GM12874 (cell line): Measurements from ENCODE around the gene NUDT13.

Experiments used
- TF ChIP-seq, protein P1 (sequence below): IDR thresholded peaks from 2 replicates; pipeline ENCODE4 v1.5.1; 2011; ENCODE audit warnings: low read depth, mild to moderate bottlenecking, control low read depth, low read length, moderate library complexity; ENCODE audit not compliant: insufficient read depth

The NUDT13 gene

DNA sequence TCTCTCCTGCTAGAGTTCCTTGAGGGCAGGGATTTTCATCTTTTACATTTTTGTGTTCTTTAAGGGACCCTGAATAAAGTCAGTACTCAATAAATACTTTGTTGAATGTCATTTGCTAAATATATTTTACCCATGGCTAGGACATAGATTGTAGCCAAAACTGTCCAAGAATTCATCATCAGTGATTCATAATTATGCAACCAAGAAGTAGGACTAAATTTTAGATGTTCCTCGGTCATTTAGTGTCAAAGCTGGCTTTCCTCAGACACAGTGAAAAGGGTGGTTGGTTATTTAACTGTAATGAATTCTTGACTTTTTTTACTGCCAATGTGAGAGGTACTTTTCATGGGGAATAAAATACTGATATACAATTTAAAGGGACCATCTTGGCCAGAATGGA lies 3.3 kb downstream of the NUDT13 start:
- TF ChIP-seq, protein P1, sequence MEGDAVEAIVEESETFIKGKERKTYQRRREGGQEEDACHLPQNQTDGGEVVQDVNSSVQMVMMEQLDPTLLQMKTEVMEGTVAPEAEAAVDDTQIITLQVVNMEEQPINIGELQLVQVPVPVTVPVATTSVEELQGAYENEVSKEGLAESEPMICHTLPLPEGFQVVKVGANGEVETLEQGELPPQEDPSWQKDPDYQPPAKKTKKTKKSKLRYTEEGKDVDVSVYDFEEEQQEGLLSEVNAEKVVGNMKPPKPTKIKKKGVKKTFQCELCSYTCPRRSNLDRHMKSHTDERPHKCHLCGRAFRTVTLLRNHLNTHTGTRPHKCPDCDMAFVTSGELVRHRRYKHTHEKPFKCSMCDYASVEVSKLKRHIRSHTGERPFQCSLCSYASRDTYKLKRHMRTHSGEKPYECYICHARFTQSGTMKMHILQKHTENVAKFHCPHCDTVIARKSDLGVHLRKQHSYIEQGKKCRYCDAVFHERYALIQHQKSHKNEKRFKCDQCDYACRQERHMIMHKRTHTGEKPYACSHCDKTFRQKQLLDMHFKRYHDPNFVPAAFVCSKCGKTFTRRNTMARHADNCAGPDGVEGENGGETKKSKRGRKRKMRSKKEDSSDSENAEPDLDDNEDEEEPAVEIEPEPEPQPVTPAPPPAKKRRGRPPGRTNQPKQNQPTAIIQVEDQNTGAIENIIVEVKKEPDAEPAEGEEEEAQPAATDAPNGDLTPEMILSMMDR, result no peak

DNA sequence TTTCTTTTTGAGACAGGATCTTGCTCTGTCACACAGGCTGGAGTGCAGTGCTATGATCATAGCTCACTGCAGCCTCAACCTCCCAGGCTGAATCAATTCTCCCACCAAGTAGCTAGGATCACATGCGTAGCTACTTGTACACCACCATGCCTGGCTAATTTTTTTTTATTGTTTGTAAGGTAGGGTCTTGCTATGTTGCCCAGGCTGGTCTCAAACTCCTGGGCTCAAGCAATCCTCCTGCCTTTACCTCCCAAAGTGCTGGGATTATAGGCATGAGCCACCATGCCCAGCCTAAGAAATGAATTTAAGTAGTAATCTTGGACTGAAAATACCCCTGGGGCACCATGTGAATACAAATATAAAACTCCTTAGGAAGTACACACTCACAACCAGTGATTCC lies 5.8 kb downstream of the NUDT13 start:
- TF ChIP-seq, protein P1, result no peak

DNA sequence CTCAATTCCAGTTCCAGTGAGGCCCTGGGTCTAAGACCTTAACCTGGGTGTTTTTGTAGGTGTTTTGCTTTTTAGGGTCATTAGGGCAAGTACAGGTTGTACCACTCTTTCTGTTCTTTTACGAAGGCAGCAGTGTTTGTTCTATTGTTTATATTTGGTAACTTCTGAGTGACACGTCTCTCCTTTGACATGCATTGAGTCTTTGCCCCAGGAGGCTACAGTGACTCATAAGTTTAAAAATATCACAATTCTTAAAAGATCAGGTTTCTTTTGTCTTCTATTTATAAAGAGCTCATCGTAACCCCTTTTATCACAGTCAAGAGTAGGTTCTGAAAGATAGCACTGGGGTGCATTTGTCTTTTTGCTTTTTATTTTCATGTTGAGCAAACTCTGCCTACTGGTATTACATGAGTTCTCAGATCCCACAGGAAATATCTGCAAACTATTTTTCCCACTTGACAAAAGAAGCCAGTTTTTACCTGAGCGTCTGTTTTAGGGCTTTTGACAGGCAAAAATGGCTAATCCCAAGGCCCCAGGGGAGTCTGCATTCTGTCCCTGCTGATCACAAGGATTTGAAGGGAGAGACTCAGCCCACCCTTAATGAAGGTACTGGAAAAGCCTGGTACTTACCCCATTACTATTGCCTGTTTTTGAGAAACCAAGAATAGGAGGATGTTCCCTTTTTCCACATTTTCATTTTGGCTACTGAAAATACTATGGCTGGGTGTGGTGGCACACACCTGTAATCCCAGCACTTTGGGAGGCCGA lies 7.9 kb downstream of the NUDT13 start:
- TF ChIP-seq, protein P1, result no peak

DNA sequence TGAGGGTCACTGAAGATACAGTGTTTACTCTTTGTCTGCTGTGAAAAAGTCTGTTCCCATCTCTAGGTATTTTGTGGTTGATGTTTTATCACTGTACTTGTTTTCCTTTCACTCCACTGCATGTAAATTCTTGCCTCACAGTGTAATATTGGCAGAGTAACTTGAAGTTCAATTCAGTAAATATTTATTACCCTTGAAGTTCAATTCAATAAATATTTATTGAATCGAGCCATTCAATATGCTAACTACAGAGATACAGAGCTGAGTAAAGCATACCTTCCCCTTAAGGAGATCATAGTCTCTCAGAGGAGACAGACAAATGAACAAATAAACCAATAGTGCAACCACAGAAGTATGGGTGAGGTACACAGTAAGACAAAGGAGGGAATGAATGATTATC lies 9.2 kb downstream of the NUDT13 start:
- TF ChIP-seq, protein P1, result no peak

DNA sequence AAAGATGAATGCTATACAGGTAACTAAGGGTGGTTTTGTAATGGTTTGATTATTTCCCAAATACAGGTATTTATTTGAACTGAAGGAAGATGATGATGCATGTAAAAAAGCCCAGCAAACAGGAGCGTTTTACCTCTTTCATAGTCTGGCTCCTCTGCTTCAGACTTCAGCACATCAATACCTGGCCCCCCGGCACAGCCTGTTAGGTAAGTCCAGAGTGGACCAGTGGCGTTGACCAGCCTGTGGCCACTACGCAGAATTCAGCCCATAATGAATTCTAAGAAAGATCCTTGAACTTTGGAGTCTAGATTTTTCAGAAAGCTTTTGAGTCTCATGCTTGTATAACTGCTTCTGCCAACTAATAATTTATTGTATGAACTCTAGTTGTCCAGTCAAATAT lies 9.7 kb downstream of the NUDT13 start:
- TF ChIP-seq, protein P1, result no peak

DNA sequence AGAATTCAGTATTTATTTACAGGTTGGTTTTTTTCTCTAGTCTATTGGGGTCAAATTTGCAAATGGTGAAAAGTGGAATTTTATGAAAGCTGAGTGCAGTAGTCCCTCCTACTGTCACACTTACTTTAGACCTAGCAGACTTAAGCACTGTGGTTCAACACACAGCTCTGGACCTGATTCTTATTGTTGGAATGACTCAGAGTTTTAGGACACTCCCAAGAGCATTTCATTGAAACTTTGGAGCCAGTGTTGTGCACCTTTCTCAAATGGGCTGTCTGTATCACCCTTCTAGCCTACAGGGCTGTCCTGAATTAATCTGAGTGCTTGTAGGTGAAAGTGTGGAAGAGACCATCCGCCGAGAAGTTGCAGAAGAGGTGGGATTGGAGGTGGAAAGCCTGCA lies 16.1 kb downstream of the NUDT13 start:
- TF ChIP-seq, protein P1, result no peak

DNA sequence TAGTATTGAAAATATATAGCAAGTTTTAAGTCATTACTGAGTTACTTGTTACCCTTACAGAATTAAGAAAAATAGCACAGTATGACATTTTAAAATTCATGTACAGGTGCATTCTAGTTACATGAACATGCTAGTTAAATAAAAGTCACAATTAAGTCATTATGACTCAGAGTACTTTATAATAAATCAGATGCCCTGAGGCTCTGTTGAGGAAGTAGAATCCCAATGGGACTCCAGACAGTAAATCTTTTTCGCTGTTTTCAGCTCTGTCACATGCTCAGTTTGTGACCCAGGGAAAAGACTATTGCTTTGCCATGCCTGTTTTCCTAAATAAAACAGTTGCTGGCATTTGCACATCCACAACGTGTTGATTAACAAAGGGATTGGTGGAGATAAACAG lies 21.0 kb downstream of the NUDT13 start:
- TF ChIP-seq, protein P1, result no peak
